A549 treated with AZD2906 at 1 μM for 4 hours (cell line): Measurements from ENCODE around the gene FOXP2. TPM values are rescaled to one million over a fixed set of nuclear protein-coding genes. Genes with fewer than 3 reads are reported as not detected.

Source experiments
- total RNA-seq: library from RNA; stranded (reverse); fragments of 200-300 nt; extraction: Qiagen RNA extraction; gene quantifications from 5 replicates; pipeline ENCODE4 v1.2.3, GENCODE V29; 2022

FOXP2 gene
- not detected in 5 replicates for total RNA-seq

GRCh38 chr7:114414156-114415063 is at the start of gene FOXP2:
Gene FOXP2, plus strand, starts transcription at chr7:114414815. Its CDS starts 11,697 bp downstream, at chr7:114426512.

